HL-60 (cell line): ENCODE results near the gene USP35.

ENCODE experiments used
- DNase-seq, 2 experiments: peaks; one replicate each; pipeline ENCODE4 v3.0.0-alpha.2; 2010 to 2020; ENCODE audit warnings: low read depth in 1 of 2, low spot score in 1 of 2
- H3K27ac ChIP-seq: fragments of 250-450 bp; sonication (Bioruptor Pico); replicated peaks from 2 replicates; pipeline ENCODE4 v1.5.1; 2020; ENCODE audit warnings: mild to moderate bottlenecking, moderate library complexity
- H3K27me3 ChIP-seq: fragments of 250-450 bp; sonication (Bioruptor Pico); 2 replicates; pipeline ENCODE4 v1.5.1; 2021; ENCODE audit warnings: mild to moderate bottlenecking, moderate library complexity; ENCODE audit not compliant: insufficient read depth, poor library complexity, severe bottlenecking
- H3K4me3 ChIP-seq: replicated peaks from 2 replicates; pipeline ENCODE4 v1.5.1; 2011; ENCODE audit warnings: mild to moderate bottlenecking, control low read depth, low read length; ENCODE audit not compliant: insufficient read depth
- CTCF ChIP-seq: IDR thresholded peaks from one replicate; pipeline ENCODE4 v1.5.1; 2011; ENCODE audit warnings: low read length, control low read depth, inconsistent platforms; ENCODE audit not compliant: insufficient read depth
- GABPA ChIP-seq: IDR thresholded peaks from 2 replicates; pipeline ENCODE4 v1.6.1; 2012; ENCODE audit warnings: low read depth
- POLR2AphosphoS5 ChIP-seq: IDR thresholded peaks from 2 replicates; pipeline ENCODE4 v1.6.1; 2012; ENCODE audit warnings: low read depth
- SPI1 ChIP-seq: IDR thresholded peaks from 2 replicates; pipeline ENCODE4 v1.6.1; 2012; ENCODE audit warnings: low read depth, mild to moderate bottlenecking, borderline replicate concordance
- TF ChIP-seq, protein P1 (sequence below): IDR thresholded peaks from 2 replicates; pipeline ENCODE4 v1.6.1; 2012; ENCODE audit warnings: low read depth; ENCODE audit not compliant: insufficient replicate concordance

USP35 gene

DNA sequence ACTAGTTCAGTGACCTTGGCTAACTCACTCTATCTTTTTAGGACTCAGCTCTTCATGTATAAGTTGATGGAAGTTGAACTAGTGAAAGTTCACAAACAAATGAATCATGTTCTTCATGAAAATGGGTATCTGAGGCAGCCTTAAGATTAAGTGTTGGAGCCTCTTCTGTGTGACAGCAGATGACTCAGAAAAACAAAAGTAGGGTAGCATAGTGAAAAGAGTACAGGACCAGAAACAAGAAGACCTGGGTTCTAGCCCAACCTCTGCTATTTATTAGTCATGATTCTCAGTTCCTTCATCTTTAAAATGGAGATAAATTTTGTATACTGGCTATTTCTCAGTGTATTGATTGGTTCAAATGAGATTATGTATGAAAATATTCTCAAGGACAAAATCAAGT lies 60.2 kb downstream of the USP35 start:
- H3K27me3 ChIP-seq = no peaks in the 10 kb centered on the region
- DNase-seq = no peak
- no peak for TF ChIP-seq SPI1
- no peak for TF ChIP-seq GABPA
- TF ChIP-seq CTCF = no peak
- TF ChIP-seq POLR2AphosphoS5 = no peak
- TF ChIP-seq, protein P1, sequence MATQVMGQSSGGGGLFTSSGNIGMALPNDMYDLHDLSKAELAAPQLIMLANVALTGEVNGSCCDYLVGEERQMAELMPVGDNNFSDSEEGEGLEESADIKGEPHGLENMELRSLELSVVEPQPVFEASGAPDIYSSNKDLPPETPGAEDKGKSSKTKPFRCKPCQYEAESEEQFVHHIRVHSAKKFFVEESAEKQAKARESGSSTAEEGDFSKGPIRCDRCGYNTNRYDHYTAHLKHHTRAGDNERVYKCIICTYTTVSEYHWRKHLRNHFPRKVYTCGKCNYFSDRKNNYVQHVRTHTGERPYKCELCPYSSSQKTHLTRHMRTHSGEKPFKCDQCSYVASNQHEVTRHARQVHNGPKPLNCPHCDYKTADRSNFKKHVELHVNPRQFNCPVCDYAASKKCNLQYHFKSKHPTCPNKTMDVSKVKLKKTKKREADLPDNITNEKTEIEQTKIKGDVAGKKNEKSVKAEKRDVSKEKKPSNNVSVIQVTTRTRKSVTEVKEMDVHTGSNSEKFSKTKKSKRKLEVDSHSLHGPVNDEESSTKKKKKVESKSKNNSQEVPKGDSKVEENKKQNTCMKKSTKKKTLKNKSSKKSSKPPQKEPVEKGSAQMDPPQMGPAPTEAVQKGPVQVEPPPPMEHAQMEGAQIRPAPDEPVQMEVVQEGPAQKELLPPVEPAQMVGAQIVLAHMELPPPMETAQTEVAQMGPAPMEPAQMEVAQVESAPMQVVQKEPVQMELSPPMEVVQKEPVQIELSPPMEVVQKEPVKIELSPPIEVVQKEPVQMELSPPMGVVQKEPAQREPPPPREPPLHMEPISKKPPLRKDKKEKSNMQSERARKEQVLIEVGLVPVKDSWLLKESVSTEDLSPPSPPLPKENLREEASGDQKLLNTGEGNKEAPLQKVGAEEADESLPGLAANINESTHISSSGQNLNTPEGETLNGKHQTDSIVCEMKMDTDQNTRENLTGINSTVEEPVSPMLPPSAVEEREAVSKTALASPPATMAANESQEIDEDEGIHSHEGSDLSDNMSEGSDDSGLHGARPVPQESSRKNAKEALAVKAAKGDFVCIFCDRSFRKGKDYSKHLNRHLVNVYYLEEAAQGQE = no peak
- no peak overlapping the region for H3K27ac ChIP-seq
- H3K4me3 ChIP-seq = no peak overlapping the region

DNA sequence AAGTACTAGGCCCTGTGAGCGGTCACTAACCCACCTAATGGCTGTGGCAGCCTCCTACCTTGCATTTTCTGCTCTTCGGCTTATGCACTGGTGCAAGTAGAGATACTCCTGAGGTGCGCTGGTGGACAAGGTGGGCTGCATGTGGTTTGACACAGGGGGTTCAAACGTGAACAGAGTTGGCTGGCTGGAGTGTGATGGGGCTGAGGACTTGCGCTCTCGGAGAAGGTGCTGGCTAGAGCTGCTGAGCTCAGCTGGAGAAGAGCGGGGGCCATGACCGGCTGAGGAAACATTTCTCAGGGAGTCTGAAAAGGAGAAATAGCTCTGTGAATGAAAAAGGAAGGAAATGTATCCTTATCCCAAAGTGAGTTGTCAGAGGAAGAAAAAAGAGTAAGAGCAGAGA lies 61.4 kb downstream of the USP35 start:
- H3K27me3 ChIP-seq = no peaks in the 10 kb centered on the region
- H3K4me3 ChIP-seq = no peak overlapping the region
- no peak overlapping the region for H3K27ac ChIP-seq
- DNase-seq = no peak
- TF ChIP-seq, protein P1 = no peak
- no peak for TF ChIP-seq SPI1

DNA sequence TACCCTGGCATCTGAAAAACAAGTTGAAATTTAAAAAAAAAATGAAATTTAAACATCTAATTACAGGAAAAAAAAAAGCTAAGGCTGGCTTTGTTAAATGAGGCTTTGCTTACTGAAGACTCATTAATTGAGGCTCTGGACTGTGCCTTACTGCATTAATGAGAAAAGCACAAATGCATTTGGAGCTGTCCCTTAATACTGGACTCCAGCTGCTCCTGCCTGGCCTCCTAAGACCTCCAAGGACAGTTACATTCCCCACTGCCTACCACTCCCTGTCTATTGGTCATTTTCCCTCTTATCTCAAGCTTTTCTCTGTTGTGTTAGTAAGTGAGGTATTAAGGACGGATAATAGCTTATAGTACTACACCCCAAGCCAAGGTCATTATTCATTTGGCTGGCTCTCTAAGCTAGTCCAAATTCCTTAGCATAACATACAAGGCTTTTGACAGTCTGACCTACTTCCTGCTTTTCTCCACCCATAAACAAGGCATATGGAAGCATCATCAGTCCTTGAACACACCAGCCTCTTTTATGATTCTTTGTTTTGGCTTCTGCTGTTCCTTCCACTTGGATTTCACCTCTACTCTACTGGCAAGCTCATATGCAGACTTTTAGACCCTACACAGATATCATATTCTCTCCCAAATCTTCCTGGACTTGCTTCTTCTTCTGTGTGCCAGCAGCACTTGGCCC lies 62.5 kb downstream of the USP35 start:
- TF ChIP-seq CTCF = no peak
- no peak for DNase-seq
- H3K27me3 ChIP-seq = no peaks in the 10 kb centered on the region
- H3K27ac ChIP-seq = no peak overlapping the region
- no peak overlapping the region for H3K4me3 ChIP-seq

- TF ChIP-seq, protein P1 = no peak
- TF ChIP-seq CTCF = no peak
- TF ChIP-seq GABPA = no peak
- no peak for TF ChIP-seq POLR2AphosphoS5
- no peak for TF ChIP-seq SPI1
- DNase-seq = no peak
- Histone ChIP-seq H3K27me3 (no peaks in the 10 kb centered on the region), H3K27ac (no peak overlapping the region), H3K4me3 (no peak overlapping the region)
These were observed 65.1 kb downstream of the USP35 start for GRCh38 chr11:78253797-78254196.
